GM06990 (cell line): ENCODE measurements around the gene AKAP12.

Experiments
- DNase-seq: peaks from one replicate; pipeline ENCODE4 v3.0.0-alpha.2; 2011; ENCODE audit not compliant: insufficient read length; ENCODE audit errors: extremely low read depth
- H3K27me3 ChIP-seq: replicated peaks from 2 replicates; pipeline ENCODE4 v1.6.0; 2011; ENCODE audit warnings: low read length; ENCODE audit not compliant: control insufficient read depth, insufficient read depth
- H3K36me3 ChIP-seq: 2 replicates; pipeline ENCODE4 v1.5.1; 2011; ENCODE audit warnings: low read length; ENCODE audit not compliant: control insufficient read depth, insufficient read depth
- H3K4me3 ChIP-seq: replicated peaks from 2 replicates; pipeline ENCODE4 v1.5.1; 2011; ENCODE audit warnings: low read depth, mild to moderate bottlenecking, control low read depth, low read length
- CTCF ChIP-seq: IDR thresholded peaks from 2 replicates; pipeline ENCODE4 v1.5.1; 2011; ENCODE audit warnings: low read length, control low read depth, mild to moderate bottlenecking, inconsistent platforms; ENCODE audit not compliant: insufficient read depth, poor library complexity, severe bottlenecking

The AKAP12 gene

GRCh38 chr6:151285122-151285521 is 45.4 kb downstream of the AKAP12 start:
- no peaks in the 10 kb centered on the region; the same call in 1 of the 2 replicates for H3K27me3 ChIP-seq
- no peak for DNase-seq
- H3K36me3 ChIP-seq: no peaks in the 10 kb centered on the region
- TF ChIP-seq CTCF: no peak
- H3K4me3 ChIP-seq: no peak overlapping the region

GRCh38 chr6:151286214-151286613 is 46.4 kb downstream of the AKAP12 start:
- Histone ChIP-seq H3K4me3 (no peak overlapping the region), H3K36me3 (no peaks in the 10 kb centered on the region), H3K27me3 (no peaks in the 10 kb centered on the region; the same call in 1 of the 2 replicates)
- no peak for DNase-seq
- TF ChIP-seq CTCF: no peak

- H3K27me3 ChIP-seq: no peaks in the 10 kb centered on the region; the same call in none of the 2 replicates
- TF ChIP-seq CTCF: no peak
- no peaks in the 10 kb centered on the region for H3K36me3 ChIP-seq
- no peak for DNase-seq
- no peak overlapping the region for H3K4me3 ChIP-seq
Observed at GRCh38 chr6:151288712-151289398, 49.1 kb downstream of the AKAP12 start.

GRCh38 chr6:151289399-151290007 is 49.7 kb downstream of the AKAP12 start:
- DNase-seq: no peak
- TF ChIP-seq CTCF: no peak
- H3K4me3 ChIP-seq: no peak overlapping the region
- H3K36me3 ChIP-seq: no peaks in the 10 kb centered on the region
- no peaks in the 10 kb centered on the region; the same call in 1 of the 2 replicates for H3K27me3 ChIP-seq

GRCh38 chr6:151290877-151291721 is 51.3 kb downstream of the AKAP12 start:
- Histone ChIP-seq H3K4me3 (no peak overlapping the region), H3K27me3 (no peaks in the 10 kb centered on the region; the same call in none of the 2 replicates), H3K36me3 (no peaks in the 10 kb centered on the region)
- DNase-seq: no peak
- no peak for TF ChIP-seq CTCF
